ENCODE results near the gene FAM216A.
A peak's percentile ranks its signal among the peaks of the same experiment; 100 is the strongest.
"Not testable (repeated sequence)": the region's sequence is repeated elsewhere in the genome, so short reads cannot be mapped to it uniquely, and the experiment has no call there.

The FAM216A gene

GRCh38 chr12:110501752-110502738 is 33.4 kb downstream of the FAM216A start, which contains the start of the genes RAD9B and VPS29:
Gene RAD9B (plus strand): TSS chr12:110502331. CDS start chr12:110502338, 7 bp downstream.
Gene VPS29 (minus strand): TSS chr12:110502111. CDS start chr12:110502051, 60 bp downstream.
- peak; percentile 99 for DNase-seq

- DNase-seq = no peak
These were observed 34.8 kb downstream of the FAM216A start for GRCh38 chr12:110503432-110503831.

- no peak for DNase-seq
These were observed 36.7 kb downstream of the FAM216A start for GRCh38 chr12:110505332-110505731.

DNA sequence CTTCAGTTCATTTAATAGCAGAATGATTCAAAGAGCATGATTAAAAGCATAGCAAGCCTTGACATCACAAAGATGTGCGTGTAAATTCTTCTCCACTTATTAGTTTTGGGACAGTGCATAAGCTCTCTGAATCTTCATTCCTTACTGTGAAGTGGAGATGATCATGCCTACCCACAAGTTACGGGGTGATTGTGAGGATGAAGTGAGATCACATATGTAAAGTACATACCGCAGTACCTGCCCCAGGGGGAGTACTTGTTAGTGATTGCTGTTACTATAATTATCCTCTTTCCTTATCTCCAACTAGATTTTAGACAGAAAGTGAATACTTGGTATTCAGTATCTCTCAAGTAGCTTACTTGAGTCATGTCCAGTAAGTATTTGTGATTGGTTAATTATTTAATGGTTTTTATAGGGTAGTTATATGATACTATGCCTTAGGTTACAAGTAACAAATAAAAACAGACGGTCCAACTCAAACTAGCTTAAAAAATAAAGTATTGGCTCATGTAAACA is 39.5 kb downstream of the FAM216A start:
- no peak for DNase-seq

- no peak for DNase-seq
These were observed 45.2 kb downstream of the FAM216A start for GRCh38 chr12:110513842-110514241.

- DNase-seq = no peak
These were observed 45.7 kb downstream of the FAM216A start for GRCh38 chr12:110514363-110514762.

- no peak for DNase-seq
These were observed 48.4 kb downstream of the FAM216A start for GRCh38 chr12:110516995-110517394.

DNA sequence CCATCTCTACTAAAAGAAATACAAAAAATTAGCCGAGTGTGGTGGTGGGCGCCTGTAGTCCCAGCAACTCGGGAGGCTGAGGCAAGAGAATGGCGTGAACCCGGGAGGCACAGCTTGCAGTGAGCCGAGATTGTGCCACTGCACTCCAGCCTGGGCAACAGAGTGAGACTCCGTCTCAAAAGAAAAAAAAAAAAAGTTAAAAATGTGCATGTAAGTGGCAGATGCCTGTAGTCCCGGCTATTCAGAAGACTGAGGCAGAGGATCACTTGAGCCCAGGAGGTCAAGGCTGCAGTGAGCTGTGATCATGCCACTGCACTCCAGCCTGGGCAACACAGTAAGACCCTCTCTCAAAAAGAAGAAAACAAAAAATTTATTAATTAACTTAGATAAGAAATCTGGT is 49.4 kb downstream of the FAM216A start:
- DNase-seq = not testable (repeated sequence)

- peak; percentile 56 for DNase-seq
These were observed 52.4 kb downstream of the FAM216A start for GRCh38 chr12:110520876-110521712.

- DNase-seq = no peak
These were observed 59.7 kb downstream of the FAM216A start for GRCh38 chr12:110528277-110528839.

- DNase-seq = no peak
These were observed 61.9 kb downstream of the FAM216A start for GRCh38 chr12:110530511-110530910.

GRCh38 chr12:110531741-110532333 is 63.2 kb downstream of the FAM216A start:
- DNase-seq = no peak

GRCh38 chr12:110532644-110533043 is 64.0 kb downstream of the FAM216A start:
- DNase-seq = no peak

DNA sequence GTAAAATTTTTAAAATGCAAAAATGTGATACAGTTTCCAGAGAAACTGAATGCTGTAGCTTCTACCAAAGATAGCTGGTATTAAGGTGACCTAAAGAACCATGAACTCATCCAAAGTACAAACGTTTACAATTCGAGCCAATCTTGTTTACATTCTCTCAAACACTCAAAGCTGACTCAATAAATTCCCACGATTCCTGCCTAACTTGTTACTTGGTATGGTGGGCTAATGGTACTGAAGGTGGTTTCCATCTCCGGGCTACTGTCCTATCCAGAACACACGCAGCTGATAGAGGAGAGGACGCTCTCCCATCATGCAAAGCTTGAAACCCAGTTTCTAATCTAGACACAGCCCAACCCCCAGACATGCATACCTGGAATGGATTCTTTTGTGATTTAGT is 65.0 kb downstream of the FAM216A start:
- DNase-seq = no peak

DNA sequence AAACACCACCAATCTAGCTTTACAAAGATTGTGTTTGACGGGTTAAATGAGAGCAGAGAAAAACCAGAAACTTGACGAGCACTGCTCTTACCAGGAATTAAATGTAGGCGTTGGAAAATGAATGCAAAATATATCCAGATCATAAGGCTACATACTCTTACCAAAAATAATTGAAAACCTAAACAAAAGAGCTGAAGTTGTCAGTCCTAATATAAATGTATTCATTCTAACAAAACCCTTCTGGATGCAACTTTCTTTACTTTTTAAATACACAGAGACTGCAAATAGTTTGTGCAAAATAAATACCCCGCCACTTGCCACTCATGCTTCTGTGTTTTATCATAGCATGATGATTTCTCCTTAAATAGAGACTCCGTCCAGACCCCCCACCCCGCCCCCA is 66.2 kb downstream of the FAM216A start:
- no peak for DNase-seq

DNA sequence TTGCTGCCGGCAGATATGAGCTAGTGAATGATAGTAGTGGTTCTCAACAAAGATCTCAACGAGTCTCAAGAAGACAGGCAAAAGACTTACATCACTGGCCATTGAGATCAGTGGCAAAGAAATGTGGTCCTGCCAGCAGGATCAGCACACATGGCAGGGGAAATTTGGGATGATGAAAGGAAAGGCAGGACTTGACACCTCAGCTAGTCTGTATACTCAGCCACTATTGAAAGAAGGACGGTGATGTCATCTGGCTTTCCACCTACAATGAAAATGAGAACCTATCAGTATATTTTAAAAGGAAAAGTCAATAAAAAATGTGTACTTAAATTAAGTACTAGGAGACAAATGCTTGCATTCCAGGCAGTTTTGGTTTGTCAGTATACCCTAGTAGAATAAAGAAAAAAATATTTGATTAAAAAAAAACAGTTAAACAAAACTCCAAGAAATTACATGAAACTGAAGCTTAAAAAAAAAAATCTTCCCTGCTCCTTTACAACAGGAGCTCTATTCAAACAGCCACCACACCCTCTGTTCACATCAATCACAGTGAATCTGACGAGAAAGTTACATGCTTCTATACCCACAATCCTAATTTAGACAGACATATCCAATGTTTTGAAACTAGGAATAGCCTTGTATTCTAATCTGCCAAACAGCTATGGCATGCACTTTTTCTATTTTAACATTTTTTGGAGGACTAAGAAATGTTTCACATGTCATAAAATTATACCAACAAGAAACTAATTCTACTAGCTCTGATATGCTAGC is 68.4 kb downstream of the FAM216A start:
- no peak for DNase-seq

DNA sequence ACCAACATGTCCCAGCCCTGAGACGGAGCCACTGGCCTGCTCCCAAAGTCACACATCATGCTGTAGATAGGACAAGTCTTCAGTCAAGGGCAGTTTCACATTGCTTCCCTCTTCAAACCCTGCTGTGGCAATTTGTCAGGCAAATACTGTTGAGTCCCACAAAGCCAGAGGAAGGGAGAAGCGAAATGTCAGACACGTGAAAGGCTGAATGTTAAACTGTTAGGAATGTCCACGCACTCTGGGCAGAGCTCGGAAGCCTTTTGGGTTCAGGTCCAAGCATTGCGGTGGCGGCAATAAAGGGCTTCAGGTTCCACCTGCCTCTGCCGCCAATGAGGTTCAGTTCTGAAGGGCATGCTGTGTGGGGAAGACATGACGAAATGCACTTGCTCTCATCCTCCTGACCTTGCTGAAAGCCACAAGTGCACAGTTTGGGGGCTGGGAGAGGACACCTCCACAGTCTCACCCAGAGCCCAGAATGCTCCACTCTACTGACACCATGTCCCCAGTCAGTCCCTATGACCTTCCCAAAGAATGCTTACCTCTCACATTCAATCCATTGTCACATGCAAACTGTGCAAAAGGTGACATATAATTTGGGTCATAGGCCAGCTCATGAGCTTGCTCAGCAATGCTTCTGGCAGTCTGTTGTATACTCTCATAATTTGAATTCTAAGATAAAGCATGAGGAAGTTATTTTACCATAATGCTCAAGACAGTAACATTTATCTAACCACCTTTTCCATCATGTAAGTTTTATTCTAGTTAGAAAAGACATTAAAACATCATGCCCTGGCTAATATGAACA is 69.2 kb downstream of the FAM216A start:
- no peak for DNase-seq

DNA sequence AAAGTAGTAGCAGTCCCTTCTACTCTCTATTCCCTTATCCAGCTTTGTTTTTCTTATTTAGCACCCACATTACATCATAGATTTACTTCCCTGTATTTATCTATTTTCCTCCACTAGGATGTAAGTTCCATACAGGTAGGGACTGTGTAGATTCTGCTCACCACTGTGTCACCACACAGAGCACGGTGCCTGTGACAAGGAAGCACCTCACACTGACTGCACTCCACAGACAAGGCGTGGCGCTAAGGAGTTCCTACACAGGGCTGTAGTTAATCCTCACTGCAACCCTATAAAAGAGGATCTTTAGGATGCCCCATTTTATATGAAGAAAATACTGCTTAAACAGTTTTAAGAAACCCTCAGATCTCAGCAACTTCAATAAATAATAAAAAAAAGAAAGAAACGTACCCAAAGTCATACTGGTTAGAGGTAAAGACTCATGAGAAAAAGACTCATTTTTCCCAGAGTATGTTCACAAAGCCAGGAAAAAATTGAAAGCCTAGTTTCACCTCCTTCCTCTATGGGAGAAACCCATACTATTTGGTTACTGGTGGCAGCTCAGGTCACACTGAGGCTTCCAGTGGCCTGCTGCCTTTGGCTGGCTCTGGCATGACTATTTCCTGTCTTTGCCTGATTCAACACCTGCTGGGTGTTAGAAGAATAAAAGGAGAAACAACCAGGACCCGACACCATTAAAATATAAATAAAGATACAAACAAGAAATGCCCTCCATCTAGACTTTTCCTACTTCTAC is 70.4 kb downstream of the FAM216A start:
- no peak for DNase-seq

Measured in stimulated activated CD8-positive, alpha-beta memory T cell treated with anti-CD3 and anti-CD28 coated beads, Interleukin-4, amount 100 ng/mL, for 48 hours (primary cell).